Amniotic stem cell (primary cell): Measurements from ENCODE around the gene TRAF3IP1.
A peak's percentile ranks its signal among the peaks of the same experiment; 100 is the strongest.
"Not testable (repeated sequence)": the region's sequence is repeated elsewhere in the genome, so short reads cannot be mapped to it uniquely, and the experiment has no call there.

Source experiments
- DNase-seq: peaks from one replicate; lab custom pipeline; 2025; lab: John Stamatoyannopoulos, UW

The TRAF3IP1 gene

GRCh38 chr2:238320246-238320647, at the start of gene TRAF3IP1:
Gene TRAF3IP1 (plus strand): TSS chr2:238320518. CDS start chr2:238320663, 145 bp downstream.
- DNase-seq: peak; percentile 88

DNA sequence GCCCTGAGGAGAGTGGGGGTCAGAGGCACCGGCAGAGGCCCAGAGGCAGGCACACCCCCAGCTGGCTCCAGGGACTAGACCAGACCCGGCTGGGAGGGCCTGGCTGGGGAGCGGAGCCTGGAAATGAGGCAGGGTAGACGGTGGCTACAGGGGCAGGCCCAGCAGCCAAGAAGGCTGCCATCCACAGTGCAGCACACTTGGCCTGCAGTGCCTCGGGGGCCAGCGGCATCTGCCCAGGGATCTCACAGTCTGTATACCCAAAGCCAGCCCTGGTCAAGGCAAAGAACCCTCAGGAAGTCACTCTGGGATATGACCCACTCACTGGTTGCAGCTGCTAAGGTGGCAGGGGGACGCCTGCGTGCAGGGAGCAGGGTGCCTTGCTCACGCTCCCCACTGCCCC, 49.7 kb upstream of the TRAF3IP1 start:
- DNase-seq: no peak

DNA sequence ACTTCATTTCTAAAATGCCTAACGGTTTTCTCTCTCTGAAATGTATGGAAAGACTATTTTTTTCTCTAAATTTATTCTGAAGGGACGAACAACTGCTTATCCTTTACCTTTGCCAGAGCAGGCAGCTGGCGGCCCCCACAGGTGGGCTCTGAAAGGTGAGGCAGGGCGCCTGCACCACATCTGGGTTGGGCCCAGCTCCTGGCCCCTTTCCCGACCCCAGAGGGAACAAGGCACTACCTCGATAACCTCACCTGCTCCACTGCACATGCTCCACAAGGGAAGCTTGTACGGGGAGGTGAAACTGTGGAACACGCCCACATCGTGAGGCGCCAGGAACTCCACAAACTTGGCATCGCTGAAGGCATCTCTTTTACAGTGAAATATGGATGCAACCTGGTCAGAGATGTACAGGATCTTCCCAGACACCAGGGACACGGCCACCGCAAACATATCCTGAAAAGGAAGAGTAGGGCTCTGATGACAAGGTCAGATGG, 49.2 kb upstream of the TRAF3IP1 start:
- no peak for DNase-seq

GRCh38 chr2:238271686-238272085, 48.6 kb upstream of the TRAF3IP1 start:
- DNase-seq: not testable (repeated sequence)

DNA sequence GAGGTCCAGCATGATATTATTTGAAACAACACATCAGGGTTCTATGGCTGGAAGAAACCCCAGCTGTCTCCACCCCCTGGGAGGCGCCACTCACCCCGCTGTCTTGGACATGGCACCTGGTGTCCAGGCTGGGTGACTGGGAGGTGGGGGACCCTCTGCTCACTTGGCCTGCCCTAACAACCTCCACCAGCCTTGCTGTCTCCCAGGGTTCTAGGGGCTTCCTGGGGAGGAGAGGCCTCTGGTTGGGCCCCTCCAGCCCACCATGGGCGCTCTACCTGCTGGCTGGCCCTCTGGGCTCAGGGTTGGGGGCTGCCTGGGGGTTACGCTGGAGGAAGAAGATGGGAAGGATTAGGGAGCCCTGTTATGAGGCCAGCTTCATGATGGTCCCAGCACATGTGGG, 48.2 kb upstream of the TRAF3IP1 start:
- no peak for DNase-seq

DNA sequence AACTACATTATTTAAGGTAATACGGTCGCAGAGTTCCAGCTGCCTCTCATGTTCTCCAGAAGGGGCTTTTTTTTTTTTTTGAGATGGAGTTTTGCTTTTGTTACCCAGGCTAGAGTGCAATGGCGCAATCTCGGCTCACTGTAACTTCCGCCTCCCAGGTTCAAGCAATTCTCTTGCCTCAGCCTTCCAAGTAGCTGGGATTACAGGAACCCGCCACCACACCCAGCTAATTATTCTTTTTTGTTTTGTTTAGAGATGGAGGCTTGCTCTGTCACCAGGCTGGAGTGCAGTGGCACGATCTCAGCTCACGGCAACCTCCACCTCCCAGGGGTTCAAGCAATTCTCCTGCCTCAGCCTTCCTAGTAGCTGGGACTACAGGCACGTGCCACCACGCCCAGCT, 46.9 kb upstream of the TRAF3IP1 start:
- DNase-seq: not testable (repeated sequence)

DNA sequence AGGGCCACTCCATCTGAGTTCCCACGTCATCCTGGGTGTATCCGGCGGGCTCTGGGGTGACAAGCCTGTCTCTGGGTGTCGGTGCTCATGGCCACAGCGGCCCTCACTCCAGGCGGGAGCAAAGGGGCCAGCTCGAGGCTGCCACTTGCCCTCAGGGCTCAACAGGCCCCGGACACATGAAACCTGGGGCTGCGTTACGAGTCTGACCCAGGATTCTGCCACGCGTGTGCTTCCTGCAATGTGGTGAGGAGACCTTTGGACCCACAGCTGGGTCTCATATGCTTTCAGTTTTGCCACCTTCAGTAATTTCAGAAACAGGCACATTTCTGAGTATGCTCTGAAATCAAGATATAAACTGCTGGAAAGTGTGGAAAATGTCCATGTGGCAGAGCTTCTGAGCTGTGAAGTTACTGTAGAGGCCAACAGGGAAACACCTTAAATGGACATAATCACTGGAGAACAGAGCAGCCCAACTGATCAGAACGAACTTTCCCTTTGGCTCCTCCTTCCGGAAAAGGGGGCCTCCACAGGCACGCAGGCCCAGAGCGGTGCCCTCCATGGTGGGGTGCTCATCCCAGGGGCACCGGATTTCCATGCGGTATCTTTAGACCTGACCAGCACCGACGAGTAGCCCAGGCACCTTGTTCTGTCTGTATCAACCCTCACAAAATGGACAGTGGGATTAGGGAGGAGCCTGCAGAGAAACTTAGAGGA, 46.0 kb upstream of the TRAF3IP1 start:
- DNase-seq: no peak

DNA sequence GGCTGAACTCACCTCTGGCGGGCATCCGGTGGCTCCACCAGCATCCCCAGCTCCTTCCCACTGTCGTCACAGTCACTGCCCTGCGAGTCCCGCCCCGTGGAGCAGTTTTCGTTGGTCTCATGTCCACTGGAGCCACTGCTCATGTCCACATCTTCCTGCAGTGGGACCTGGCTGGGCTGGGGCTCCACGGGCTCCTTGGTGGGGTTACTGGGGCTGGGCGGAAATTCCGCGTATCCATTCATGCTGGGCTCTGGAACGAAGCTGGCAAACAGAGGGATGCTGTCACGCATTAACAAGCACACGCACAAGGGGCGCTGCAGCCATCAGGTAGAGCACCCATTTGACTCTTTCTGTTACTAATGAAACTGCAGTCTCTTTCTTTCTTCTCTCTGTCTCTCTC, 42.6 kb upstream of the TRAF3IP1 start:
- no peak for DNase-seq

DNA sequence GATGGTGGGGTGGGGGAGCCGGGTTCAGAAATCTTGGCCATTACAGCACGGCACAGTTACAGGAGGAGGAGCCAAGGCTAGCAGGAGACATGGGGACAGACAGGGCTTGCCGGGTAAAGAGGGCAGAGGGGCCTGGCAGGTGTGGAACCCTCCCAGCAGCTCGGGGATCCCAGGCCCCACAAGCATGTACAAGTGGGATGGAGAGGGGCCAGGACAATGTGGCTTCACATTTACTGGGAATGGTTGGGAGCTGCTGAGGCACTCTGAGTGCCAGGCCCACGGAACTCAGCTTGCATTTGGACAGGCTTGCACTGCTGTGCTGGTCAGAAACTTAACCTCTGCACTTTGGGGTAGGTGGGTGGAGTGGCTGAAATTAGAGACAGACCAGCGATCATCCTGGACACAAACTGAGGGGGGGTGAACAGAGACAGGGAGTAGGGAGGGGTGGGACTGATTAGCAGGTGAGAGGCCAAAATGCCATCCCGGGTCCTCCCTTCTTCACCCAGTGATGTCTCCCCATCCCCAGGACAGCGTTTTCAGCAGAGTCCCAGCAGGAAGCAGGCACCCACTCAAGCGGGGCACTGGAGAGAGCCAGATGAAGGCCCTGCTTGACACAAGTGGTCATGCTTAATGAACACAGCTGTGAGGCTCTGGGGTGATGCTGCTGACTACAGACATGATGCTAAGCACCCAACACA, 41.5 kb upstream of the TRAF3IP1 start:
- DNase-seq: no peak

DNA sequence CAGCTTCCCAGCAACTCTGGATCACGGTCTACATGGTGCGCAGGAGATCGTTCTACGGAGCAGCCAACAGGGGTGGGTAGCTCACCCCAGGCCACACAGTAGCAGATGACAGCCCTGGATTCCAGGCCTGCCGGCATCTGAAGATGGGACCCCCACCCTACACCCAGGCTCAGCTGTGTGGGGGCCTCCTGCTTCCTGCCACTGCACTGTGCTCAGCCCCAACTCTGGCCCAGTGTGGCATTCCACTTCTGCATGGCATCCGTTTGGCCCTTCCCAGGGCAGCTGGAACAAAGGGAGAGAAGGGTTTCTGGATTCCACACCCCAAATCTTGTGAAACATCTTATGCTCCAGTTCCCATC, 41.0 kb upstream of the TRAF3IP1 start:
- no peak for DNase-seq

DNA sequence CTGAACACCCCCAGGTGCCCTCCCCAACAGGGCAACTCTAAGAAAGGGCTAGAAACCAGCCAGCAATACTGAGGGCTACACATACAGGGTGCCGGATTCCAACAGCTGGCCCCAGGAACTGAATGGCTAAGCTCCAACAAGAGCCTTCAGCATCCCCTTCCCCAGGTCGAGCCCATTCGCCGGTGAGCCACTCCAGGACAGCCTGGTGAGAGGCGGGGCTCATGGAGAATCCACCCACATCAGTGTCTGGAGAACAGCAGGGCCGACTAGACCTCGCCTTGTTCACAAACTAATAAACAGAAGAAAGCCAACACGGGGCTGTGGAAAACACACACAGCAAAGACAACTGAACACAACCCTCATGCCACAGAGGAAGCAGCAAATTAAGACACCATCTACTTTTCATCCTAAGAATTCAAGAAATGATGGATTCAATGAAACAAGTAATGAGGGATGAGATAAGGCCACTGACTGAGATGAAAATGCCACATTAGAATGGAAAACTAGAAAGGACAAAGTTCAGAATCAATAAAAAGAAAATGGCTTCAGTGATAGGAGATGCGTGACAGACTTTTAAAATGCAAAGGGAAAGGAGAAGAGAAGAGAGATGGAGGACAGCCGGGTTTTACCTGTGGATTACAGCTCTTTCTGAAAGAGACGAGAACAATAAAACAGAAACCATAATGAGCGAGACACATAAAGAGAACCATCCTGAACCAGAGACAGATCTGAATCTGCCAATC, 40.1 kb upstream of the TRAF3IP1 start:
- no peak for DNase-seq

DNA sequence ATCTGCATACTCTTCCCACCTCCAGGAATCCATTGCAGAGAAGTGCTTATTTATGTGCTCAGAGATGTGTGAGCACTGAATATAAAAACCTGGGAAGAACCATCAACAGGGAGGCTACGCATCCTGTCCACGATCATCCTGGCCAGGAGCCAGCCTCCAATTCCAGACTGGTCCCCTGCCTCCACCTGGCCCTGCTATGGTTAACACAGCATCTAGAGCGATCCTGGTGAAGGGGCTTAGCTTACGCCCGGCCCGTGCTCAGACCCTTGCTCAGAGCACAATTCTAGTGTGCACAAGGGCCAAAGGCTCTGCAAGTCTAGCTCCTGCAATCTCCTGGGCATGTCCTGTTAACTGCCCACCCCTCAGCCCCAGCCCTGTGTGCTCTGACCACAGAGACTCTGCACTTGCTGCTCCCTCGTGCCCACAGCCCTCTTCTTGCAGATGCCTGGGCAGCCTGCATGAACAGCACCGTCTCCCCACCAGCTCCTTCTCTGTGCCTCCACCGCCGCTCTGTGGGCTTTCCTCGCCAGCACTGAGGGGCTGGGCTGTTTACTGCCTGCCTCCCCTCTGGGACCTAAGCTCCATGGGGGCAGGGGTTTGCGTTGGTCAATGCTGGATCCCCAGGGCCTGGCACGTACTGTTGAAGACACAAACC, 38.4 kb upstream of the TRAF3IP1 start:
- no peak for DNase-seq

- no peak for DNase-seq
Measured at GRCh38 chr2:238282861-238283738, 37.2 kb upstream of the TRAF3IP1 start.

DNA sequence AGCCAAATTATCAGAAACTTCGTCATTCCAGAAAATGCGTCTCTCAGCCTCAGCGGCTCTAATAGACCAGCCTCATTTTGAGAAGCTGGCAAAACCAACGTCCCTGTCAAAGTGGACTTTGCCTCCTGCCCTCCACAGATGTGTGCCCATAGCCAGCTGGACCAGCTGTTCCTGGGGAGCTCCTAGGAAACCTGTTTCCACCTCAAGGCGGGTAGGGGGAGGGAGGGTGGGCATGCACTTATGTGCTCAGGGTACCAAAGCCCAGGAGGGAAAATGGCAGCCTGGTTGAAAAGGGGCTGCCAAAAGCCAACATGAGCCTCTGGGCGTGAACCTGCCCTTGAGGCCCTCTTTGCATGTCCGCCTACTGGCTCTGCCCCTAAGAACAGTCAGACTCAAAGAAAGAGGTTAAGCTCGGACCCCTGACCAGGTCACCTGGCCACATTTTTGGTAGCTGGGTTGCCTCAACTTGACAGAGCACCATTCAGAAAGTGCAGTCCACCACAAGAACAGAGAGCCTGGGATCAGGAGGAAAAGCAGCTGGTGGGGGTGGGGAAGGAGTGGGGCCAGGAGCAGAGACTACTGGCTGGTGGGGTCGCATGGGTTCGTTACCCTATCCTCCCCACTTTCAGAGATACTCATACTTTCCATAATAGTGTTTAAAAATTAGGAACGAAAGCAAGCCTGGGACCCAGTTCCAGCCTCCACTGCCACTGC, 35.4 kb upstream of the TRAF3IP1 start:
- no peak for DNase-seq

- DNase-seq: peak; percentile 87
Measured at GRCh38 chr2:238285653-238286082, 34.6 kb upstream of the TRAF3IP1 start.

DNA sequence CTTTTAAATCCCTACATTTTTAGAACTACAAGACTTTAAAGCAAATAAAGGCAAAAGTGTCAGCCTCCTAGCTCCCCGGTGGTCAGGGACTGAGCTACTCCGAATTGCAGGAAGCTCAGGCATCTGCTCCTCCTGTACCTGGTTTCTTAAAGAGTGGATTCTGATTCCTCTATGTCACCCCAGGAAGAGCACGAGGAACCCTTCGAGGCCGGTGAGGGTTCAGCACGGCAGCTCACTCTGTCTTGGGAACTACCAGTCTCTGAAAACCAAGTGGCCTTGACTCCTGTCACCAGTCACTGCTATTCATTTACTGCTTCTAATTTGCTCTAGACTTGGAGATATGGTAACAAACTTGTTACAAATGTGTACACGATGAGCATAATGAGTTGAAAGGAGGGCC, 34.2 kb upstream of the TRAF3IP1 start:
- no peak for DNase-seq

DNA sequence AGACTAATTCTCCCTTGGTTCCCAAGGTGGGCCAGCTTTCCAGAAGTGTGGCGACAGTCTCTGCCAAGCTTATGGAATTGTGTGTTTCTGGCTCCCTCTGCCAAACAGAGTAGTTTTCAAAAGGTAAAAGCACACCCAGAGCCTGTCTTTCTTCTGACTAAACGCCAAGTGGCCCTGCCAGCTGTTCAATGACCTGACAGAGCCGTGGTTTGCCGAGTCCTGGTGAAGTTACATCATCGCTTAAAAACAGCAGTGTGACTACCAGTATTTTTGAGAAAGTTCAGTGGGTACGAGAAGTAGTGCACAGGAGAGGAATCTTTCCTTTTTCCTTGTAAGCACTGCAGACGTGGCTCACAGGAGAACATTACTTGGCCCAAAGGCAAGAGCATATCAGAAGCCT, 33.8 kb upstream of the TRAF3IP1 start:
- DNase-seq: no peak

DNA sequence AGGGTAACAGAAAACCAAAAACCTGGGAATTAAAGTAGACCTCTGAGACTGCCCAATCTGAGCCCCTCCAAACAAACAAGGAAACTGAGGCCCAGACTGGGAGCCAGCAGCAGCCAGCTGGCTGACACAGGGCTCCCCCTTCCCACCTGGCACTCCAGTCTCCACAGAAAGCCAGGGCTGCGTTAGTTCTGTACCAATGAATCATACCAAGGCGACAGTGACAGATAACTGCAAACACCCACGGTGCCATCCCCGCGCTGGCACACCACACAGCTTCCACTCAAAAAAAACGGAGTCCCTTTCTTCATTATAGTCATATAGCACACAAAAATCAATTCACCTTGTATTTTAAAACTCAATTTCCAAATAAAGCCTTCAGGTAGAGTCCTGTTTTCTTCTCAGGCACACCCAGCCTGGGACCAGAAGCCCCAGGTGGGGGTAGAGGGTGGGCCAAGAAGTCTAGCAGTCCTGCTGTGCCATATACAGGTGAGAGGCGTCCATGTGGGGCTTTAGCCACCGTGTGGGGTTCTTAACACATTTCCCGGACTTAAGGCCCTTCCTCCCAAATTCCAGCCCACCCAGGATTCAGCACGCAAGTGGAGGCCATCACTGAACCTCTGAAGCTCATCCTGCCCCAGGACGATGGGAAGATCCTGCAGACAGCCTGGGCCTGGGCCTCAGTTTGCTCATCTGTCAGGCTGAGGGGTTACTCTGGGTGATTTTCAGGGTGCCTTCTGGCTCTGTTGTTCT, 33.2 kb upstream of the TRAF3IP1 start:
- no peak for DNase-seq

- peak; percentile 85 for DNase-seq
Measured at GRCh38 chr2:238287737-238288649, 32.3 kb upstream of the TRAF3IP1 start, which contains the start of gene PER2. Gene PER2 (minus strand): TSS chr2:238288610. CDS start chr2:238277936, 10,674 bp downstream.
